ENCODE data around the gene C5orf63. TPM values are rescaled to one million over a fixed set of nuclear protein-coding genes. Genes with fewer than 3 reads are reported as not detected.

C5orf63 gene
- total and polyA plus RNA-seq, 10 of the 15 experiments (the other 5 are each of a cell fraction or from before 2014, with no cell fraction given), result 8.7 to 54.3 (median 11.9) TPM

DNA sequence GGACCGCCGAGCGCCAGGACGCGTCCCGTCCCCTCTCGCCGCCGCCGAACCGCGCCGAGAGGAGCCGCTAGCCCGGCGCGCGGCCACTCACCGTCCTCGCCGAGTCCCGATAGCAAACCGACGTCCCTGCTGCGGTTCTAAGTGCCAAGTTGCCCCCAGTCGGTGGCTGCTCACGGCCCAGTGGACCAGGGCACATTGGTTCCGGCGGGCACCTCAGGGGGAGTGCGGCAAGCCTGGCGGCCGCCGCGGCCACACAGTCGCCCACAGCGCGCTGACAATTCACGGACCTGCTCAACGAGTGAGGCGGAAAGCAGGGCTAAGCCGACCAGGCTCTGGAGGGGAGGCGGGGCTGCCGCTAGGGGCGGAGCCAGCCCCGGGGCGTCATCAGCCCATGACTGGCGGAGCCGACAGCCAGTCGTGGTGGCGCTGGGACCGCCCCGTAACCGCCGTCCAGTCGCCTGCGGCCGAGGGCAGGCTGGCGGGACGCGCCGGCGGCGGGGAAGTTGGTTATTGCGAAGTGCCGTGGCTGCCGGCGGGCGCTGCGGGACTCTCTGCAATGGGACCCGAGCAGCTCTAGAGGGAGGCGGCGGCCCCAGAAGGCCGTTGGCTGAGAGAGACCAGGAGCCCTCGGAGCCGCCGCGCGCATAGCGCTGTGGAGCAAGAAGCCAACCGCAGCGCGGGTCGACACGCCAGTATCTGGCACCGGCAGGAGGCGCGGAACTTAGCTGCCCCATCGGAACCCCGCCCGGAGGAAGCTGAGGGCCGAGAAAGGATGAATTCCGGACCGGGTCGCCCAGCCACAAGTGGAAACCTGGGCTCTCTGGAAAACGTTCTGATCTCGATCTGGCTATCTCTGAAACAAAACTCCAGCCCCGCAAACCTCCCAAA is 42.8 kb downstream of the C5orf63 start, which contains the start of gene MARCHF3:
MARCHF3 (minus strand) TSS at position 300 of the 888 bp plus-strand sequence. CDS start 112,387 bp downstream, outside the sequence.
- peak; percentile 87 for DNase-seq (ENCODE audit: low read depth, low spot score)
- Histone ChIP-seq H3K36me3 (ENCODE audit: control insufficient read depth in 2 of 2, insufficient read depth in 2 of 2, low read length in 1 of 2) (no peaks in the 10 kb centered on the region), H3K4me3 (peak within 1 kb of the TSS; percentile 89), H3K27ac (ENCODE audit: control insufficient read depth, insufficient read depth) (peak within 1 kb of the TSS; percentile 46; the same call in 1 of the 2 replicates), H4K20me1 (ENCODE audit: control insufficient read depth, insufficient read depth) (no peaks in the 10 kb centered on the region), H3K9me3 (replicated peaks; ENCODE audit: control insufficient read depth, insufficient read depth, low read length) (no peaks in the 10 kb centered on the region), H3K4me2 (ENCODE audit: control insufficient read depth, insufficient read depth) (peak within 1 kb of the TSS; percentile 98), H3K79me2 (ENCODE audit: control insufficient read depth, insufficient read depth, low read length) (peaks cover 2% of the 10 kb centered on the region), H2AFZ (ENCODE audit: control insufficient read depth, low read depth, low read length) (peak within 1 kb of the TSS; percentile 99), H3K4me1 (ENCODE audit: control insufficient read depth, insufficient read depth, low read length) (peaks cover 6% of the 10 kb centered on the region), H3K27me3 (replicated peaks in 1 of 2; ENCODE audit: control insufficient read depth in 2 of 2, insufficient read depth in 2 of 2, low read length in 1 of 2) (no peaks in the 10 kb centered on the region), H3K9ac (ENCODE audit: control insufficient read depth, insufficient read depth, low read length) (peak within 1 kb of the TSS; percentile 77)
- CTCF ChIA-PET, result interaction anchor here (1.2 to 1.8 kb wide), 4 partner anchors 17 to 71 kb away, joined by 3 to 6 read pairs (median 4); no protein-coding TSS in a partner anchor
- BruUV-seq (replicated peaks), result no TSS peak
- intact Hi-C loops (cut with micrococcal nuclease; ENCODE audit: unreplicated experiment) (loop anchor here (2.0 kb wide), 2 partner anchors 42 to 58 kb away; no protein-coding TSS in a partner anchor), in situ Hi-C loops (cut with MboI) (no loop called here)
- SMC1A ChIA-PET (ENCODE audit: uncharacterized antibody, unreplicated experiment), result interaction anchor here (0.7 to 7.3 kb wide), 7 partner anchors 10 to 252 kb away, joined by 3 to 156 read pairs (median 4); no protein-coding TSS in a partner anchor
- ATAC-seq, result peak; percentile 92
- WGBS (ENCODE audit: insufficient coverage, insufficient replicate concordance, low lambda C conversion rate, missing lambda C conversion rate), result under 1% methylated on average over 87 of the region's 97 CpGs
- peak; percentile 97 for FAIRE-seq
- POLR2A ChIA-PET, result interaction anchor here (0.8 to 7.5 kb wide), 13 partner anchors 9 to 251 kb away, joined by 3 to 114 read pairs (median 5); partner anchors contain the start of gene C5orf63
- RAD21 ChIA-PET (ENCODE audit: unreplicated experiment), result interaction anchor here (0.6 to 6.8 kb wide), 9 partner anchors 10 to 92 kb away, joined by 4 to 107 read pairs (median 6); partner anchors contain the start of gene C5orf63
- no peak for TF ChIP-seq RAD51 (IDR thresholded peaks at IDR 0.05)
- no peak for TF ChIP-seq JUNB (IDR thresholded peaks at IDR 0.05)
- no peak for TF ChIP-seq EP300 (IDR thresholded peaks at IDR 0.05; ENCODE audit: borderline replicate concordance in 1 of 2, control insufficient read depth in 1 of 2, low read depth in 2 of 2, low read length in 2 of 2)
- no peak for TF ChIP-seq SREBF2 (IDR thresholded peaks at IDR 0.05; ENCODE audit: low read length)
- TF ChIP-seq, protein P1, sequence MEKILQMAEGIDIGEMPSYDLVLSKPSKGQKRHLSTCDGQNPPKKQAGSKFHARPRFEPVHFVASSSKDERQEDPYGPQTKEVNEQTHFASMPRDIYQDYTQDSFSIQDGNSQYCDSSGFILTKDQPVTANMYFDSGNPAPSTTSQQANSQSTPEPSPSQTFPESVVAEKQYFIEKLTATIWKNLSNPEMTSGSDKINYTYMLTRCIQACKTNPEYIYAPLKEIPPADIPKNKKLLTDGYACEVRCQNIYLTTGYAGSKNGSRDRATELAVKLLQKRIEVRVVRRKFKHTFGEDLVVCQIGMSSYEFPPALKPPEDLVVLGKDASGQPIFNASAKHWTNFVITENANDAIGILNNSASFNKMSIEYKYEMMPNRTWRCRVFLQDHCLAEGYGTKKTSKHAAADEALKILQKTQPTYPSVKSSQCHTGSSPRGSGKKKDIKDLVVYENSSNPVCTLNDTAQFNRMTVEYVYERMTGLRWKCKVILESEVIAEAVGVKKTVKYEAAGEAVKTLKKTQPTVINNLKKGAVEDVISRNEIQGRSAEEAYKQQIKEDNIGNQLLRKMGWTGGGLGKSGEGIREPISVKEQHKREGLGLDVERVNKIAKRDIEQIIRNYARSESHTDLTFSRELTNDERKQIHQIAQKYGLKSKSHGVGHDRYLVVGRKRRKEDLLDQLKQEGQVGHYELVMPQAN (conservative IDR thresholded peaks at IDR 0.05), result peak; percentile 67
- TF ChIP-seq, protein P2, sequence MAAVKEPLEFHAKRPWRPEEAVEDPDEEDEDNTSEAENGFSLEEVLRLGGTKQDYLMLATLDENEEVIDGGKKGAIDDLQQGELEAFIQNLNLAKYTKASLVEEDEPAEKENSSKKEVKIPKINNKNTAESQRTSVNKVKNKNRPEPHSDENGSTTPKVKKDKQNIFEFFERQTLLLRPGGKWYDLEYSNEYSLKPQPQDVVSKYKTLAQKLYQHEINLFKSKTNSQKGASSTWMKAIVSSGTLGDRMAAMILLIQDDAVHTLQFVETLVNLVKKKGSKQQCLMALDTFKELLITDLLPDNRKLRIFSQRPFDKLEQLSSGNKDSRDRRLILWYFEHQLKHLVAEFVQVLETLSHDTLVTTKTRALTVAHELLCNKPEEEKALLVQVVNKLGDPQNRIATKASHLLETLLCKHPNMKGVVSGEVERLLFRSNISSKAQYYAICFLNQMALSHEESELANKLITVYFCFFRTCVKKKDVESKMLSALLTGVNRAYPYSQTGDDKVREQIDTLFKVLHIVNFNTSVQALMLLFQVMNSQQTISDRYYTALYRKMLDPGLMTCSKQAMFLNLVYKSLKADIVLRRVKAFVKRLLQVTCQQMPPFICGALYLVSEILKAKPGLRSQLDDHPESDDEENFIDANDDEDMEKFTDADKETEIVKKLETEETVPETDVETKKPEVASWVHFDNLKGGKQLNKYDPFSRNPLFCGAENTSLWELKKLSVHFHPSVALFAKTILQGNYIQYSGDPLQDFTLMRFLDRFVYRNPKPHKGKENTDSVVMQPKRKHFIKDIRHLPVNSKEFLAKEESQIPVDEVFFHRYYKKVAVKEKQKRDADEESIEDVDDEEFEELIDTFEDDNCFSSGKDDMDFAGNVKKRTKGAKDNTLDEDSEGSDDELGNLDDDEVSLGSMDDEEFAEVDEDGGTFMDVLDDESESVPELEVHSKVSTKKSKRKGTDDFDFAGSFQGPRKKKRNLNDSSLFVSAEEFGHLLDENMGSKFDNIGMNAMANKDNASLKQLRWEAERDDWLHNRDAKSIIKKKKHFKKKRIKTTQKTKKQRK (IDR thresholded peaks at IDR 0.05; ENCODE audit: low read depth, low read length), result no peak
- no peak for TF ChIP-seq MEF2A (IDR thresholded peaks at IDR 0.05; ENCODE audit: insufficient read depth, low read depth, low read length)
- peak; percentile 66 for TF ChIP-seq ZNF207 (IDR thresholded peaks at IDR 0.05; ENCODE audit: borderline replicate concordance)
- TF ChIP-seq HDAC2 (IDR thresholded peaks at IDR 0.05), result no peak
- no peak for TF ChIP-seq RFX5 (IDR thresholded peaks at IDR 0.05; ENCODE audit: low read depth, low read length)
- TF ChIP-seq EGR1 (IDR thresholded peaks at IDR 0.05; ENCODE audit: borderline replicate concordance in 1 of 2, low read depth in 2 of 2, low read length in 2 of 2), result no peak
- no peak for TF ChIP-seq NR2C1 (IDR thresholded peaks at IDR 0.05)
- no peak for TF ChIP-seq TCF12 (IDR thresholded peaks at IDR 0.05; ENCODE audit: low read depth, low read length)
- TF ChIP-seq NR2C2 (IDR thresholded peaks at IDR 0.05; ENCODE audit: borderline replicate concordance, control insufficient read depth, insufficient read length, low read depth), result no peak
- TF ChIP-seq JUND (IDR thresholded peaks at IDR 0.05; ENCODE audit: low read depth, low read length), result no peak
- no peak for TF ChIP-seq FOXM1 (IDR thresholded peaks at IDR 0.05; ENCODE audit: low read depth, low read length)
- no peak for TF ChIP-seq ZNF384 (IDR thresholded peaks at IDR 0.05; ENCODE audit: borderline replicate concordance, low read depth, low read length)
- no peak for TF ChIP-seq ATF7 (IDR thresholded peaks at IDR 0.05; ENCODE audit: low read depth)

All from GM12878 (cell line).